SU-DHL-6 (cell line): Measurements from ENCODE around the gene NDC1.

Source experiments
- H2AFZ ChIP-seq: fragments of 200-600 bp; sonication (generic); 2 replicates; pipeline ENCODE4 v1.6.1; 2014; ENCODE audit warnings: low read depth, mild to moderate bottlenecking, moderate library complexity, mixed read lengths, antibody characterized with exemption, low read length; ENCODE audit not compliant: severe bottlenecking
- H3F3A ChIP-seq: fragments of 200-600 bp; shearing (Covaris generic); 2 replicates; pipeline ENCODE4 v1.6.0; 2016; ENCODE audit warnings: antibody characterized with exemption, mild to moderate bottlenecking; ENCODE audit not compliant: insufficient read depth
- H3K27ac ChIP-seq: fragments of 200-600 bp; sonication (generic); 2 replicates; pipeline ENCODE4 v1.5.1; 2016; ENCODE audit warnings: low read depth, mild to moderate bottlenecking, low read length, moderate library complexity, mixed read lengths
- H3K27me3 ChIP-seq: fragments of 200-600 bp; sonication (generic), shearing (Covaris generic); 2 replicates; pipeline ENCODE4 v1.6.0; 2014; ENCODE audit warnings: mild to moderate bottlenecking, low read length
- H3K36me3 ChIP-seq: fragments of 200-600 bp; sonication (generic); 2 replicates; pipeline ENCODE4 v1.6.1; 2014; ENCODE audit warnings: mild to moderate bottlenecking, low read length, mixed read lengths
- H3K4me2 ChIP-seq: fragments of 300-600, 200-600 bp; shearing (Covaris generic), sonication (generic); 2 replicates; pipeline ENCODE4 v1.6.0; 2014; ENCODE audit warnings: low read length, low read depth, mild to moderate bottlenecking; ENCODE audit not compliant: poor library complexity, severe bottlenecking
- H3K4me3 ChIP-seq: fragments of 200-600 bp; sonication (generic); 2 replicates; pipeline ENCODE4 v1.5.1; 2014; ENCODE audit warnings: antibody characterized with exemption, low read length, mild to moderate bottlenecking, mixed read lengths; ENCODE audit not compliant: insufficient read depth, poor library complexity, severe bottlenecking
- H3K79me2 ChIP-seq: fragments of 200-600 bp; sonication (generic); 2 replicates; pipeline ENCODE4 v1.6.1; 2014; ENCODE audit warnings: mild to moderate bottlenecking, low read length, moderate library complexity; ENCODE audit not compliant: insufficient read depth
- H3K9ac ChIP-seq: fragments of 200-600 bp; sonication (generic); 2 replicates; pipeline ENCODE4 v1.7.0; 2014; ENCODE audit warnings: mild to moderate bottlenecking, low read length
- H3K9me2 ChIP-seq: fragments of 200-600 bp; sonication (generic); replicated peaks from 2 replicates; pipeline ENCODE4 v1.6.1; 2014; ENCODE audit warnings: low read length; ENCODE audit not compliant: insufficient read depth
- H3K9me3 ChIP-seq: fragments of 200-600 bp; sonication (generic); 2 replicates; pipeline ENCODE4 v1.6.1; 2014; ENCODE audit warnings: low read length, mixed read lengths; ENCODE audit not compliant: insufficient read depth
- H4K20me1 ChIP-seq: fragments of 200-600 bp; sonication (generic); 2 replicates; pipeline ENCODE4 v1.6.1; 2014; ENCODE audit warnings: low read depth, mild to moderate bottlenecking, antibody characterized with exemption, low read length, moderate library complexity, mixed read lengths
- CTCF ChIP-seq: fragments of 200-600 bp; sonication (generic); IDR thresholded peaks from one replicate; pipeline ENCODE4 v1.5.1; 2017; ENCODE audit warnings: antibody characterized with exemption, mild to moderate bottlenecking, low read length, moderate library complexity; ENCODE audit not compliant: insufficient read depth, poor library complexity, severe bottlenecking
- EZH2phosphoT487 ChIP-seq: fragments of 200-600 bp; sonication (generic), shearing (Covaris generic); conservative IDR thresholded peaks from 2 replicates; pipeline ENCODE4 v1.6.1; 2018; ENCODE audit warnings: mild to moderate bottlenecking, antibody characterized with exemption, low read length, moderate library complexity, mixed read lengths

Gene NDC1

GRCh38 chr1:53736290-53736689 lies 101.8 kb downstream of the NDC1 start:
- Histone ChIP-seq H3K4me3 (no peak overlapping the region), H3K27me3 (no peaks in the 10 kb centered on the region), H3K36me3 (no peaks in the 10 kb centered on the region), H3K4me2 (no peak overlapping the region), H3K79me2 (no peaks in the 10 kb centered on the region), H3F3A (no peaks in the 10 kb centered on the region), H3K9me2 (no peaks in the 10 kb centered on the region), H3K9me3 (no peaks in the 10 kb centered on the region), H3K27ac (no peak overlapping the region), H2AFZ (no peak overlapping the region), H3K9ac (no peak overlapping the region), H4K20me1 (no peaks in the 10 kb centered on the region)
- no peak for TF ChIP-seq EZH2phosphoT487
- TF ChIP-seq CTCF, result no peak

GRCh38 chr1:53735681-53736080 lies 102.4 kb downstream of the NDC1 start:
- H3K4me3 ChIP-seq, result no peak overlapping the region
- no peak overlapping the region for H2AFZ ChIP-seq
- no peaks in the 10 kb centered on the region for H3K79me2 ChIP-seq
- H3K36me3 ChIP-seq, result no peaks in the 10 kb centered on the region
- H3K9ac ChIP-seq, result no peak overlapping the region
- H3K9me3 ChIP-seq, result no peaks in the 10 kb centered on the region
- no peak overlapping the region for H3K27ac ChIP-seq
- H3K4me2 ChIP-seq, result no peak overlapping the region
- TF ChIP-seq EZH2phosphoT487 (no peak), CTCF (no peak)
- H3K27me3 ChIP-seq, result no peaks in the 10 kb centered on the region
- H4K20me1 ChIP-seq, result no peaks in the 10 kb centered on the region
- H3F3A ChIP-seq, result no peaks in the 10 kb centered on the region
- H3K9me2 ChIP-seq, result no peaks in the 10 kb centered on the region

GRCh38 chr1:53735261-53735660 lies 102.8 kb downstream of the NDC1 start:
- Histone ChIP-seq H3K9me2 (no peaks in the 10 kb centered on the region), H3K4me3 (no peak overlapping the region), H3K79me2 (no peaks in the 10 kb centered on the region), H3K27ac (no peak overlapping the region), H2AFZ (no peak overlapping the region), H3K9ac (no peak overlapping the region), H3K27me3 (no peaks in the 10 kb centered on the region), H3K9me3 (no peaks in the 10 kb centered on the region), H3K4me2 (no peak overlapping the region), H3K36me3 (no peaks in the 10 kb centered on the region), H4K20me1 (no peaks in the 10 kb centered on the region), H3F3A (no peaks in the 10 kb centered on the region)
- TF ChIP-seq CTCF, result no peak
- TF ChIP-seq EZH2phosphoT487, result no peak

GRCh38 chr1:53734650-53735211 lies 103.4 kb downstream of the NDC1 start:
- Histone ChIP-seq H4K20me1 (no peaks in the 10 kb centered on the region), H3K27ac (no peak overlapping the region), H3K27me3 (no peaks in the 10 kb centered on the region), H3K9ac (no peak overlapping the region), H2AFZ (no peak overlapping the region), H3F3A (no peaks in the 10 kb centered on the region), H3K4me2 (no peak overlapping the region), H3K79me2 (no peaks in the 10 kb centered on the region), H3K36me3 (no peaks in the 10 kb centered on the region), H3K9me2 (no peaks in the 10 kb centered on the region), H3K9me3 (no peaks in the 10 kb centered on the region), H3K4me3 (no peak overlapping the region)
- TF ChIP-seq CTCF, result no peak
- TF ChIP-seq EZH2phosphoT487, result no peak
